Measurements from ENCODE around the gene CEBPZOS. TPM values are rescaled to one million over a fixed set of nuclear protein-coding genes. Genes with fewer than 3 reads are reported as not detected.

The CEBPZOS gene
- total RNA-seq, 4 donors from 2014 or later, result 7.5 to 39.0 (median 24.2) TPM

GRCh38 chr2:37188570-37188969 is 7.7 kb upstream of the CEBPZOS start, which contains the start of gene SULT6B1:
Gene SULT6B1, minus strand, starts transcription at chr2:37188670. Its CDS starts 30 bp downstream, at chr2:37188640.
- DNase-seq, result no peak
- no peak for TF ChIP-seq EP300 (IDR thresholded peaks at IDR 0.05; ENCODE audit: low read depth)
- no peak for TF ChIP-seq POLR2A (IDR thresholded peaks at IDR 0.05)
- TF ChIP-seq CTCF (IDR thresholded peaks at IDR 0.05), result no peak
- no peak for TF ChIP-seq POLR2AphosphoS5 (IDR thresholded peaks at IDR 0.05)
- 97 to 100% methylated on average over 2 of the region's 2 CpGs for WGBS, 2 donors (ENCODE audit: low coverage in 1 of 2)
- intact Hi-C loops (cut with DNase I; ENCODE audit: low total_unique reads) (no loop called here), in situ Hi-C loops (cut with MboI; ENCODE audit: low pct_ligation_motif_present in 1 of 4, low pct_unique_long_range_greater_than_20kb in 1 of 4, low sequenced_read_pairs in 3 of 4) (no loop called here)
- Histone ChIP-seq H3K27me3 (no peaks in the 10 kb centered on the region), H3K27ac (no peak within 1 kb of the TSS), H3K9me3 (no peaks in the 10 kb centered on the region), H3K4me1 (no peaks in the 10 kb centered on the region), H3K4me3 (no peak within 1 kb of the TSS), H3K36me3 (no peaks in the 10 kb centered on the region)

- no peaks in the 10 kb centered on the region for H3K27me3 ChIP-seq
- no peak for DNase-seq
- WGBS, 2 donors (ENCODE audit: low coverage in 1 of 2), result 71 to 80% methylated on average over 5 to 6 of the region's 6 CpGs
- H3K4me3 ChIP-seq, result no peak overlapping the region
- no peaks in the 10 kb centered on the region for H3K36me3 ChIP-seq
- in situ Hi-C loops (cut with MboI; ENCODE audit: low pct_ligation_motif_present in 1 of 4, low pct_unique_long_range_greater_than_20kb in 1 of 4, low sequenced_read_pairs in 3 of 4) (no loop called here), intact Hi-C loops (cut with DNase I; ENCODE audit: low total_unique reads) (no loop called here)
- no peak for TF ChIP-seq POLR2AphosphoS5 (IDR thresholded peaks at IDR 0.05)
- no peak for TF ChIP-seq POLR2A (IDR thresholded peaks at IDR 0.05)
- no peak for TF ChIP-seq EP300 (IDR thresholded peaks at IDR 0.05; ENCODE audit: low read depth)
- no peak for TF ChIP-seq CTCF (IDR thresholded peaks at IDR 0.05)
- H3K27ac ChIP-seq, result no peak overlapping the region
- no peaks in the 10 kb centered on the region for H3K9me3 ChIP-seq
- H3K4me1 ChIP-seq, result no peaks in the 10 kb centered on the region
Observed at GRCh38 chr2:37189452-37190153, 6.7 kb upstream of the CEBPZOS start.

- H3K27ac ChIP-seq, result no peak overlapping the region
- 70 to 87% methylated on average over 2 to 4 of the region's 4 CpGs for WGBS, 2 donors (ENCODE audit: low coverage in 1 of 2)
- H3K4me3 ChIP-seq, result no peak overlapping the region
- no peak for DNase-seq
- H3K27me3 ChIP-seq, result no peaks in the 10 kb centered on the region
- H3K4me1 ChIP-seq, result no peaks in the 10 kb centered on the region
- no peak for TF ChIP-seq CTCF (IDR thresholded peaks at IDR 0.05)
- no peak for TF ChIP-seq EP300 (IDR thresholded peaks at IDR 0.05; ENCODE audit: low read depth)
- TF ChIP-seq POLR2AphosphoS5 (IDR thresholded peaks at IDR 0.05), result no peak
- TF ChIP-seq POLR2A (IDR thresholded peaks at IDR 0.05), result no peak
- in situ Hi-C loops (cut with MboI; ENCODE audit: low pct_ligation_motif_present in 1 of 4, low pct_unique_long_range_greater_than_20kb in 1 of 4, low sequenced_read_pairs in 3 of 4) (no loop called here), intact Hi-C loops (cut with DNase I; ENCODE audit: low total_unique reads) (no loop called here)
- H3K36me3 ChIP-seq, result no peaks in the 10 kb centered on the region
- no peaks in the 10 kb centered on the region for H3K9me3 ChIP-seq
Observed at GRCh38 chr2:37190290-37190689, 6.0 kb upstream of the CEBPZOS start.

GRCh38 chr2:37191253-37191652 is 5.0 kb upstream of the CEBPZOS start:
- 69 to 79% methylated on average over 2 to 4 of the region's 4 CpGs for WGBS, 2 donors (ENCODE audit: low coverage in 1 of 2)
- in situ Hi-C loops (cut with MboI; ENCODE audit: low pct_ligation_motif_present in 1 of 4, low pct_unique_long_range_greater_than_20kb in 1 of 4, low sequenced_read_pairs in 3 of 4) (no loop called here), intact Hi-C loops (cut with DNase I; ENCODE audit: low total_unique reads) (no loop called here)
- no peak overlapping the region for H3K27ac ChIP-seq
- no peaks in the 10 kb centered on the region for H3K27me3 ChIP-seq
- peaks cover 0 to 4% (median 2%) of the 10 kb centered on the region in 4 donors for H3K4me1 ChIP-seq
- no peaks in the 10 kb centered on the region for H3K9me3 ChIP-seq
- H3K36me3 ChIP-seq, result no peaks in the 10 kb centered on the region
- no peak overlapping the region for H3K4me3 ChIP-seq
- DNase-seq, result no peak
- TF ChIP-seq POLR2AphosphoS5 (IDR thresholded peaks at IDR 0.05), result no peak
